HG02623 (cell line): ENCODE results near the gene BORCS6.

ENCODE experiments used
- ATAC-seq: cut with Tn5 transposase; IDR thresholded peaks from one replicate; pipeline ENCODE4 v1.9.1; 2021; ENCODE audit warnings: moderate library complexity; ENCODE audit not compliant: unreplicated experiment

Gene BORCS6

DNA sequence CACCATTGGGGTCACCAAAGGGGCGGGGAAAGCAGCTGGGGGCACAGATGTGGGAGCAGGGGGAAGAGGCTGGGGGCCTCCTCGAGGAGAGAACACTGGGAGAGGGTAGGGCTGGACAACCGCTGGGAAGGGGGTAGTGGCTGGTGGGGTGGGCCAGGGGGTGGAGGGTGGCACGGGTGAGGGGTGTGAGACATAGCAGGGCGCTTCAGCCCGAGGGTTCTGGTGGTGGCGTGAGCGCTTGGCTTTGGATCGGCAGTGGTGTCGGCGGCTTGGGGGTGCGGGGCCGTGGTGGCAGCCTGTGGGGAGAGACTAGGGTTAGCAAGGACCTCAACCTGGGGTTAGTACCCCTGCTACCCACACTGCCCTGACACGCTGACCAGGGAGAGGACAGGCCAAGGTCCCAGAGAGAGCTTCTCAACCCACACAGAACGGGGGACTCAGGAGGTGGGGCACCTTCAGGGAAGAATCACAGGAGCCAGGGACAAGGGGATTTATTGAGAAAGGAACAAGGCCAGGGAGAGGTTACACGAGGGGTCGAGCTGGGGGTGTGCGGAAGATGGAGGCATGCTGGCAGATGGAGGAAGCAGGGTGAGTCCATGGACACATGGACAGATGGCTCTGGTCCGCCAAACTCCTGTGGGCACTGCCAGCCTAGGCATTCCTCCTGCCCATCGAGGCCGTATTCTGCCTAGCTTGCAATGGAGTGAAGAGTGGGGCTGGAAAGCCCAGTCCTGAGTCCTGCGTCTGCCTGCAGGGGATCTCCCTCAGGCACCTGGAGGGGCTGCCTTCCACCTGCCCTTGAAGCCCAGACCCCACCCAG, 46.2 kb downstream of the BORCS6 start:
- no peak for ATAC-seq

DNA sequence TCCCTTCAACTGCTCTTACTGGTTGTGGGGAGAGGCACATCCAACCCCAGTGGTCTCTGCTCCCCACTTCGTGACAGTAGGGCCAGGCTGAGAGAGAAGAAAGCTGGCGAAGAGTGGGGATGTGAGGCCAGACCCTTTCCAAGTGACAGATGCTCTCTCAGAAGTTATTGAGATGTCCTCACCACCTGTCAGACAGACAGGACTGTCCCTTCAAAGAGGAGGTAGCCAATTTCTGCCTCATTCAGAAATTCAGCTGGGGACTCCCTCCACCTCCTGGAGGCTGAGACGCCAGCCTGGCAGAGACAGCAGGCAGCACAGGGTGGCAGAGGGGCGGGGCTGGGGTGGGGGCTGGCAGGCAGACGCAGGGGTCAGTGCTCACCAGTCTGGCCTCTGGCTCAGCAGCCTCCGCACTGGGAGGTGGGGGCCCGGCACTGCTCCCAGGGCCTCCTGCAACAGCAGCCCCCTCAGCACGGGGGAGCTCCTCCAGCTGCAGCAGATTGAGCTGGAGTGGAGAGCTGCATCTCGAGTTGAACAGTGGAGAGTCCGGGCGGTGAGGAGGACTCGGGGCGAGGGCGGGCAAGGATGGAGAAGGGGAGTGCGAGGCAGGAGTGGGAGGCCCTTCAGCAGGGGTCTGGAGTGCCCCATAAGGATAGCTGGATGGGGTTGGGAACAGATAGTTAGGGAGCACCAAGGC, 46.9 kb downstream of the BORCS6 start:
- ATAC-seq, result no peak

GRCh38 chr17:8142158-8142886, 47.7 kb downstream of the BORCS6 start:
- ATAC-seq, result no peak

- ATAC-seq, result no peak
Observed at GRCh38 chr17:8141741-8142140, 48.2 kb downstream of the BORCS6 start.

DNA sequence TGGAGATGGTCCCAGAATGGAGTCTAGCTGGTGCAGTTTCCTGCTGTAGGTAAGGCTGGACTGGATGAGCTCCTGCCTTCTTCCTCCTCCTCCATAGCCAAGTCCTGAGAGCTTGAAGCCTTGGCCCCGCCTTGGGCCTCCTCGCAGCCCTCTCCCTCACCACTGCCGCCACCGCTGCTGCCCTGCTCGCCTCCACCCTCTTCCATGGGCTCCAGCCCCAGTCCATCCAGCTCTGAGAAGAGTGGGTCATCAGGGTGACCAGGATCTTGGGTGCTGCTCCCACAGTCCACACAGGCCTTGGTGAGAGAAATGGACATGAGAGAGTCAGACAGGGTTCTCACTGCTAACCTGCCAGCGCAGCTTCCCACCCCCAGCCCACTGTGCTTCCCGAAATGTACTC, 48.9 kb downstream of the BORCS6 start:
- ATAC-seq, result no peak

- ATAC-seq, result no peak
Observed at GRCh38 chr17:8140065-8141029, 49.6 kb downstream of the BORCS6 start.

DNA sequence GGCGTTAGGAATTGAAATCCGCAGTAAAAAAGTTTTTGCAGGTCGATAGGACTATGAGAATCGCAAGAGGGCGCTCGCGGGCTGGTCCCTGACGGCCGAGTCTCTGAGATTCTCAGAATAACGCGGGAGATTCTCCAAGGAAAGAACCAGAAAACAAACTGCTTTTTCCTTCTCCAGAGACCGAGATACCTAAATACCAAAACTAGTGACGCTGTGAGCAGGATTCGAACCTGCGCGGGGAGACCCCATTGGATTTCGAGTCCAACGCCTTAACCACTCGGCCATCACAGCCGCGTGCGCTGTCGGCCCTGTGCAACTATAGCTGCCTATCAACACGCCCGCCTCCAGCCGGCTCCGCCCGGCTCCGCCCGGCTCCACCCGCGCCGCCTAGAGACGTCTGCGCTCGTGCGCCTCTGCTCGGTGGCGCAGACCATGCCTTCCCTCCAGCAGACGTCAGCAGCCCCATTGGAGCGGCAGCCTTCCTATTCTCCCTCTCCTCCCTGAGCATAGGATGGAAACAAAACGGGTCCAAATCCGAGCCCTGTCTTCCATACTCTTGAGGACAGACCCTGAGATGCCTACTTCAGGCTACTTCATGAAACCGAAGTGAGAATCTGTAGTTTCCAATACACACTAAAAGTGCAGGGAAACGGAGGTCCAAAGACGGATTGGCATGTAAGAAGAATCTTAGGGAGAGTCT, 51.2 kb downstream of the BORCS6 start:
- ATAC-seq, result peak; percentile 83

GRCh38 chr17:8138374-8138671, 51.7 kb downstream of the BORCS6 start:
- ATAC-seq, result no peak
